ENCODE data around the gene CNIH3. TPM values are rescaled to one million over a fixed set of nuclear protein-coding genes. Genes with fewer than 3 reads are reported as not detected.

CNIH3 gene
- total RNA-seq, 1 donor: 3.9 TPM

DNA sequence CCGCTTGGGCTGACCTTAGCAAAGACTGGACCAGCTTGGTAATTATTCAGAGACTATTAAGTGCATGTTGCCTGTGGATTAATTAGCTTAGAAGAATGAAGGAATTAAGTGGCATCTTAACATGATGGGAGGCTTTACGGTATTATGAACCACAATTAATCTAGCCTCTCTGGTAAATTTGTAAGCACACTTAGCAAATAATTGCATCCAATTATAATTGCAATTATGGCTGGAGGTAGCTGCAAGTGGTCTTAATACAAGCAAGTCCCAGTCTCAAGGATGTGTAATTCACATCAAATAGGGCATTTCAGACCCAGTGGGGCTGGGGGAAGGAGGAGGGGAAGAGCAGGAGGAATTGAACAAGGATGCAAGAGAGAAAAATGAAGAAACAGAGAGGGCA is 151.6 kb downstream of the CNIH3 start:
- H3K4me3 ChIP-seq (ENCODE audit: low read depth, low read length): no peak overlapping the region
- no peak for DNase-seq (ENCODE audit: low read depth)
- TF ChIP-seq, protein P1, sequence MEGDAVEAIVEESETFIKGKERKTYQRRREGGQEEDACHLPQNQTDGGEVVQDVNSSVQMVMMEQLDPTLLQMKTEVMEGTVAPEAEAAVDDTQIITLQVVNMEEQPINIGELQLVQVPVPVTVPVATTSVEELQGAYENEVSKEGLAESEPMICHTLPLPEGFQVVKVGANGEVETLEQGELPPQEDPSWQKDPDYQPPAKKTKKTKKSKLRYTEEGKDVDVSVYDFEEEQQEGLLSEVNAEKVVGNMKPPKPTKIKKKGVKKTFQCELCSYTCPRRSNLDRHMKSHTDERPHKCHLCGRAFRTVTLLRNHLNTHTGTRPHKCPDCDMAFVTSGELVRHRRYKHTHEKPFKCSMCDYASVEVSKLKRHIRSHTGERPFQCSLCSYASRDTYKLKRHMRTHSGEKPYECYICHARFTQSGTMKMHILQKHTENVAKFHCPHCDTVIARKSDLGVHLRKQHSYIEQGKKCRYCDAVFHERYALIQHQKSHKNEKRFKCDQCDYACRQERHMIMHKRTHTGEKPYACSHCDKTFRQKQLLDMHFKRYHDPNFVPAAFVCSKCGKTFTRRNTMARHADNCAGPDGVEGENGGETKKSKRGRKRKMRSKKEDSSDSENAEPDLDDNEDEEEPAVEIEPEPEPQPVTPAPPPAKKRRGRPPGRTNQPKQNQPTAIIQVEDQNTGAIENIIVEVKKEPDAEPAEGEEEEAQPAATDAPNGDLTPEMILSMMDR (IDR thresholded peaks at IDR 0.05; ENCODE audit: insufficient read depth, low read depth, low read length): no peak

DNA sequence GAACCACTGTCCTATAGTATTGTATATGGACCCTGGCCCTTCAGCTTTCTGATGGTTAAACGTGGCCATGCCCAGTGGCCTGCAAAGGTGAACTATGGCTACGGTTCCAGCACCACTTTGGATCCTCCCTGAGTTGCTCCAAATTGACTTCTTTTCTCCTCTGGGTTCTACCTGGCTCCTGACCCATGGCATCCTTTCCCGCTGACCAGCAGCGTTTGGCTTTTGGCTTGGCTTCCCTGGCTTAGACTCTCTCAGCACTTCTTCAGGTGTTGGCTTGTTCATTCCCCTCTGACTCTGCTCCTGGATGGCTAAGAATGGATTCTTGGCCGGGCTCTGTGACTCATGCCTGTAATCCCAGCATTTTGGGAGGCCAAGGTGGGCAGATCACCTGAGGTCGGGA is 152.9 kb downstream of the CNIH3 start:
- no peak overlapping the region for H3K4me3 ChIP-seq (ENCODE audit: low read depth, low read length)
- TF ChIP-seq, protein P1 (IDR thresholded peaks at IDR 0.05; ENCODE audit: insufficient read depth, low read depth, low read length): no peak
- DNase-seq (ENCODE audit: low read depth): no peak

DNA sequence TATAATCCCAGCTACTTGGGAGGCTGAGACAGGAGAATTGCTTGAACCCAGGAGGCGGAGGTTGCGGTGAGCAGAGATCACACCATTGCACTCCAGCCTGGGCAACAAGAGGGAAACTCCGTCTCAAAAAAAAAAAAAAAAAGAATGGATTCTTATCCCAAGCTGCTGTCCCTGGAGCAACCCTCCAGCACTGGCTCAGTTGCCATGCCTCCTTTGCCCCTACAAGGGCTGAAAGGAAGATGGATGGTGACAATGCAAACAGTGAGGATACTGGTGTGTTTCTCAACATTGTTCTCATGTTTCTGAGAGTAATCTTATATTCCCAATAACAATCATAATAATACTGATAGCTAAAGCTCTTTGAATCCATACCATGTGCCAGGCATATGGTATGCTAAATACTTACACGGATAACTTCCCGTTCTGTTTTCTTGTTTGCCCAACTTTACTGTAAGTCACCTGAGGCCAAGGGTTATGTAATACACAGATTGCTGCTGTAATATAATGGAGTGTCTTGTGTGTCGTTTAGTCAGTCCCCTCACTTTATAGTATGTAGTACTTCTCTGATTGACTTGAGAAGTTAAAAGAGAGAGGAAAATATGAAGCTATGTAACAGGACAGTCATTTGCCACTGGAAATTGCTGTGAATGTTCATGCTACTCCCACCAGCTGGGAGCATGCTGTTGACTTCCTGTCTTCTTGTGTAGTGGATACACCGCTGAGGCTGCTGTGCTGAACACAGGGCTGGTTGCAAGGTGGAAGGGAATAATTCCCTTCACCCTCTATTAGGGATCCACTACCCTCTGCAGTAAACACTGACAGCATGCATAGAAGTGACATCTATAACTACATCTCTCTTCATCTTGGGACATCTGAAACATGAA is 153.6 kb downstream of the CNIH3 start:
- peak; percentile 38 for DNase-seq (ENCODE audit: low read depth)
- no peak overlapping the region for H3K4me3 ChIP-seq (ENCODE audit: low read depth, low read length)
- TF ChIP-seq, protein P1 (IDR thresholded peaks at IDR 0.05; ENCODE audit: insufficient read depth, low read depth, low read length): no peak

DNA sequence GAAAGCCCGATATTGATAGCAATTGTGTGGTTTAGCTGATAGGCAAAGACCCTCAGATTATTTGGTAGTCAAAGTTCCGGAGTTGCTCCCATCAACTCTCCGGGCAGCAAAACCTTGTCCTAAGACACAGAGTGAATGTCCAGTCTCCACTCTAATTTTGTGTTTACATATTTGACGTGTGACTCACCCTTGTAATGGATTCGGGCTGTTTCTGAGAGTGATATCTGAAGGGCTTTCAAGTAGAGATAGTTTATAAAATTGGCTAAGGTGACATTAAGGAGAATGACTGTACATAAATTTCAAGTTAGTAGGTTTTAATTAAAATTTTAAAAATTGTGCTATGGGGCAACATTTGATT is 154.2 kb downstream of the CNIH3 start:
- peak; percentile 79 for DNase-seq (ENCODE audit: low read depth)
- TF ChIP-seq, protein P1 (IDR thresholded peaks at IDR 0.05; ENCODE audit: insufficient read depth, low read depth, low read length): no peak
- H3K4me3 ChIP-seq (ENCODE audit: low read depth, low read length): no peak overlapping the region

DNA sequence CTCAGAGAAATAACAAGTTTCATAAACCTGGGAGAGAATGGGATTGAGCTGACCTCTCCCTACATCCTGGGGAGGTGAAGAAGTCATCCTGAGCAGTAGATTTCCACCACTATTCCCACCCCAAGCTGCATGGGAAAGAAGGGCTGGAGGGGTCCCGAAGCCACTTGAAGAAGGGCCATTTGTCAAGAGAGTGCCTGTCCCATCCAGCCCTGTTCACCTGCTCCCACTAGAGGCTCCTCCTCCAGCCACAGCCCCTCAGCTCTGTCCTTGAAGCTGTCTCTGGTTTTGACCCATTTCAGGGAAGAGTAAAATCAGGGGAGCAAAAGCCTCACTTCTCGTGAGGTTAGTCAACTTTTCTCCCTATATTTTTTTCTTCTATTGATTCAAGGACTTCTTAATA is 157.5 kb downstream of the CNIH3 start:
- DNase-seq (ENCODE audit: low read depth): no peak
- H3K4me3 ChIP-seq (ENCODE audit: low read depth, low read length): no peak overlapping the region
- TF ChIP-seq, protein P1 (IDR thresholded peaks at IDR 0.05; ENCODE audit: insufficient read depth, low read depth, low read length): no peak

DNA sequence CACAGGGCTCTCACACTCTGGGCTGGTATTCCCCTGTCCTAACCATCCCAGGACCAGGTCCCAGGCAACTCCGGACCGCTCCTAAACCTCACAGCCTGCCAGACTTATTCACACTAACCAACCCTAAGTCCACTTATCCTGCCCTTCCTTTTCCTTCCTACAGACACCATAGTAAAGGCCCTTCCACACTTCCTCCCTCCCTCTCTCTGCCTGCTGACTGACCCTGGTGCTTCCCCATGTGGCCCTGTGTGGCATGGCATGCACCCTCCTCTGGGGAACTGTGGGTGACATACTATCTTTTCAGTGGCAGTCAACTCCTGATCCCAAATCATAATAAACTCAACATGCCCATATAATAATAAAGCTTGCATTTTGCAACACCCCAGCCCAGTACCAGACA is 158.3 kb downstream of the CNIH3 start:
- TF ChIP-seq, protein P1 (IDR thresholded peaks at IDR 0.05; ENCODE audit: insufficient read depth, low read depth, low read length): peak; percentile 43
- no peak for DNase-seq (ENCODE audit: low read depth)
- no peak overlapping the region for H3K4me3 ChIP-seq (ENCODE audit: low read depth, low read length)

Measured in fibroblast of villous mesenchyme (primary cell).